ENCODE measurements around the gene CD34.

The CD34 gene

GRCh38 chr1:207848234-207848633, 62.7 kb downstream of the CD34 start:
- H3K4me3 ChIP-seq (ENCODE audit: low read depth, low read length): no peak overlapping the region
- ChIA-PET CTCF (interaction anchor here (1.1 to 31.5 kb wide), 3 partner anchors 15 to 21 kb away, joined by 3 to 547 read pairs (median 11); no protein-coding TSS in a partner anchor), POLR2A (no interaction called here)
- DNase-seq (ENCODE audit: low read depth, low spot score): no peak
- no peak for TF ChIP-seq CTCF (IDR thresholded peaks at IDR 0.05; ENCODE audit: insufficient read depth, low read length, missing control alignments)

- ChIA-PET CTCF (interaction anchor here (0.7 to 31.5 kb wide), 4 partner anchors 16 to 38 kb away, joined by 3 to 547 read pairs (median 7); no protein-coding TSS in a partner anchor), POLR2A (no interaction called here)
- no peak for DNase-seq (ENCODE audit: low read depth, low spot score)
- TF ChIP-seq CTCF (IDR thresholded peaks at IDR 0.05; ENCODE audit: insufficient read depth, low read length, missing control alignments): no peak
- H3K4me3 ChIP-seq (ENCODE audit: low read depth, low read length): no peak overlapping the region
Observed at GRCh38 chr1:207847116-207847515, 63.8 kb downstream of the CD34 start.

GRCh38 chr1:207845109-207845508, 65.8 kb downstream of the CD34 start:
- POLR2A ChIA-PET: no interaction called here
- H3K4me3 ChIP-seq (ENCODE audit: low read depth, low read length): no peak overlapping the region
- no peak for DNase-seq (ENCODE audit: low read depth, low spot score)
- TF ChIP-seq CTCF (IDR thresholded peaks at IDR 0.05; ENCODE audit: insufficient read depth, low read length, missing control alignments): no peak
- CTCF ChIA-PET: no interaction called here

GRCh38 chr1:207844371-207844770, 66.6 kb downstream of the CD34 start:
- no peak overlapping the region for H3K4me3 ChIP-seq (ENCODE audit: low read depth, low read length)
- POLR2A ChIA-PET: no interaction called here
- no peak for DNase-seq (ENCODE audit: low read depth, low spot score)
- no peak for TF ChIP-seq CTCF (IDR thresholded peaks at IDR 0.05; ENCODE audit: insufficient read depth, low read length, missing control alignments)
- CTCF ChIA-PET: no interaction called here

GRCh38 chr1:207842506-207842905, 68.4 kb downstream of the CD34 start:
- TF ChIP-seq CTCF (IDR thresholded peaks at IDR 0.05; ENCODE audit: insufficient read depth, low read length, missing control alignments): no peak
- ChIA-PET CTCF (interaction anchor here (1.4 to 26.9 kb wide), 3 partner anchors 14 to 20 kb away, joined by 6 to 547 read pairs (median 78); no protein-coding TSS in a partner anchor), POLR2A (no interaction called here)

GRCh38 chr1:207841901-207842300, 69.0 kb downstream of the CD34 start:
- TF ChIP-seq CTCF (IDR thresholded peaks at IDR 0.05; ENCODE audit: insufficient read depth, low read length, missing control alignments): no peak
- no peak overlapping the region for H3K4me3 ChIP-seq (ENCODE audit: low read depth, low read length)
- ChIA-PET CTCF (interaction anchor here (1.4 to 26.9 kb wide), 4 partner anchors 14 to 43 kb away, joined by 6 to 547 read pairs (median 43); no protein-coding TSS in a partner anchor), POLR2A (no interaction called here)
- DNase-seq (ENCODE audit: low read depth, low spot score): no peak

More at GRCh38 chr1:207842506-207842905, 68.4 kb downstream of the CD34 start:
- no peak for DNase-seq (ENCODE audit: low read depth, low spot score)
- no peak overlapping the region for H3K4me3 ChIP-seq (ENCODE audit: low read depth, low read length)

Data from AG04449 (cell line).